PFSK-1 (cell line): ENCODE data around the gene NOL4L.

Experiments
- POLR2AphosphoS5 ChIP-seq: IDR thresholded peaks from 2 replicates; pipeline ENCODE4 v1.6.1; 2012; ENCODE audit warnings: low read depth, mild to moderate bottlenecking, control low read depth, low read length, moderate library complexity
- SIN3A ChIP-seq: IDR thresholded peaks from 2 replicates; pipeline ENCODE4 v1.6.1; 2012; ENCODE audit warnings: mild to moderate bottlenecking, low read length, moderate library complexity, borderline replicate concordance; ENCODE audit not compliant: insufficient read depth
- TAF1 ChIP-seq: IDR thresholded peaks from 2 replicates; pipeline ENCODE4 v1.6.1; 2012; ENCODE audit warnings: low read length, control low read depth, borderline replicate concordance; ENCODE audit not compliant: insufficient read depth

DNA sequence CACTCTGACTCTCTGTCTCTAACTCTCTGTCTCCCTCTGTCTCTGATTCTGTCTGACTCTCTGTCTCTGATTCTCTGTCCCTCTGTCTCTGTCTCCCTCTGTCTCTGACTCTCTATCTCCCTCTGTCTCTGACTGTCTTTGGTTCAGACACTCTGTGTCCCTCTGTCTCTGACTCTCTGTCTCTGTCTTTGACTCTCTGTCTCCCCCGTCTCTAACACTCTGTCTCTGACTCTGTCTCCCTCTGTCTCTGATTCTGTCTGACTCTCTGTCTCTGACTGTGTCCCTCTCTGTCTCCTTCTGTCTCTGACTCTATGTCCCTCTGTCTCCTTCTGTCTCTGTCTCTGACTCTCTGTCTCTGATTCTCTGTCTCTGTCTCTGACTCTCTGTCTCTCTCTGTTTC lies 21.7 kb upstream of the NOL4L start:
- TF ChIP-seq TAF1 (no peak), POLR2AphosphoS5 (no peak), SIN3A (no peak)
